Duodenal mucosa (tissue), 2 donors: Measurements from ENCODE around the gene PNMA6F.
"Not testable (repeated sequence)": the region's sequence is repeated elsewhere in the genome, so short reads cannot be mapped to it uniquely, and the experiment has no call there.

Experiments used
- H3K27ac ChIP-seq: one replicate; pipeline ENCODE4 v1.7.0; 2013; ENCODE audit warnings: low read depth, low read length
- H3K27me3 ChIP-seq, 2 donors: one replicate each; pipeline ENCODE4 v1.7.0; 2013; ENCODE audit warnings: low read length in 2 of 2, control low read depth in 1 of 2; ENCODE audit not compliant: insufficient read depth in 2 of 2, control insufficient read depth in 1 of 2
- H3K36me3 ChIP-seq, 2 donors: one replicate each; pipeline ENCODE4 v1.7.0; 2013; ENCODE audit warnings: low read length in 2 of 2, control low read depth in 1 of 2; ENCODE audit not compliant: insufficient read depth in 2 of 2, control insufficient read depth in 1 of 2
- H3K4me1 ChIP-seq, 2 donors: one replicate each; pipeline ENCODE4 v1.7.0; 2013; ENCODE audit warnings: low read length in 2 of 2, control low read depth in 1 of 2; ENCODE audit not compliant: insufficient read depth in 2 of 2, control insufficient read depth in 1 of 2
- H3K4me3 ChIP-seq, 2 donors: one replicate each; pipeline ENCODE4 v1.7.0; 2013; ENCODE audit warnings: low read length in 2 of 2, low read depth in 1 of 2
- H3K9ac ChIP-seq, 2 donors: one replicate each; pipeline ENCODE4 v1.7.0; 2013; ENCODE audit warnings: low read length in 2 of 2, low read depth in 1 of 2
- H3K9me3 ChIP-seq, 2 donors: one replicate each; pipeline ENCODE4 v1.7.0; 2013; ENCODE audit warnings: low read length in 2 of 2, control low read depth in 1 of 2; ENCODE audit not compliant: control insufficient read depth in 1 of 2

PNMA6F gene

DNA sequence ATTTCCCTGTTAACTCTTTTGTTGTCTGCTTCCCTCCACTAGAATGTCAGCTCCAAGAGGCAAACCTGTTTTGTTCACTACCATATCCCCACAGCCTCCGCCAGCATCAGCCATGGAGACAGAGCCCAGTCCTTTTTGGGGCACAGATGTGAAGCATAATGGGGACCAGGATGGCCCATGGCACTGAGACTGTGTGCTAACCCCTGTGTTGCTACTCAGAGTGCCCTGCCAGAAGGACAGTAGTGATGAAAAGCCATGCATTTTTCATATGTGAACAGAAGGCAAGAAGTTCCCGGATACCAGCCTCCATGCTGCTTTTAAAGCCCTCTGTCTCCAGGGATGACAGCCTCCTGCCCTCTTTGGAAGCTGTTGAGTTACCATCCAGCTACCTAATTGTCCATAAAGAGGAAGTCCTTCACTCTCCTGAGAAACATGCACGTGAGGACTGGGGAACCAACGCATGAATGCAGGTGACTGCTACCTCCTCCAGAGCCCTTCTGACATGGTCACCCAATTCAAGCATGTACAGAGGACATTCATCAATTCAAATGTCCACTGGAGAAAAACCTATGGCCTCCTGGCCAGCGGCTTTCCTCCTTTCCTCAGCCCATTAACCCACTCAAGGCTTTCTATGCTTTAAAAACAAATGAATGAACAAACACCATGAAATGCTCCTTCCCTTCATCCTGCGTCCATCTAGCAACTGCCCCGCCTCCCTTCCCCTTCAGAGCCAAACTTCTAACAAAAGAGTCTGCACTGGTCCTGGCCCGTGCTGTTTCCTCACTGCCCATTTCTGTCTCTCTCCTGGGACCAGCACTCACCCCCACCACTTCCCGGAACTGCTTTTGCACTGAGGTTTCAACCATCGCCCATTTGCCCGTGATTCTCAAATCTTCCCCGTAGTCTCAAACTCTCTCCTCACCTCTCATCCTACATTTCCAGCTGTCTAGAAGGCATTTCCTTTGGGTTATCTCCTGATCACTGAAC, 18.0 kb downstream of the PNMA6F start:
- Histone ChIP-seq H3K36me3 (no peaks in the 10 kb centered on the region), H3K9ac (no peak overlapping the region), H3K9me3 (no peaks in the 10 kb centered on the region), H3K27ac (no peak overlapping the region), H3K27me3 (peaks cover 0 to 2% of the 10 kb centered on the region in 2 donors), H3K4me3 (no peak overlapping the region), H3K4me1 (no peaks in the 10 kb centered on the region)

DNA sequence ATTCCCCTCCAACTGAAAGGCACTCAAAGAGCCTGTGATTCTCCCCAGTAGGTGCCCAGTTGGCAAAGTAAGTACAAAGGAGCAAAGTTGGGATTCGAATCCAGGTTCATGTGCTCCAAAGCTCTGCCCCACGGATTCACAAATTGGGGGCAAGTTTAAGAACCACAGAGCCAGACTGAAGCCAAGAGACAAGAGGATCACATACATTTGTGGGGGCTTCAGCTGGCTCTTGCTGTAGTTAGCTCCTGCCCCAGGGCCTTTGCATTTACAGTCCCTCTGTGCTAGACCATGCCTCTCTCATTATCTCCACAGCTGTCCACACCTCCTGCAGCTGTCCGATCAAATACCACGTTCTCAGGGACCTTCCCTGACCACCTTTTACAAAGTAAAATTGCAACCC, 18.8 kb downstream of the PNMA6F start:
- H3K4me3 ChIP-seq = no peak overlapping the region
- no peaks in the 10 kb centered on the region for H3K9me3 ChIP-seq
- no peaks in the 10 kb centered on the region for H3K4me1 ChIP-seq
- H3K9ac ChIP-seq = no peak overlapping the region
- peaks cover 0 to 2% of the 10 kb centered on the region in 2 donors for H3K27me3 ChIP-seq
- H3K36me3 ChIP-seq = no peaks in the 10 kb centered on the region
- no peak overlapping the region for H3K27ac ChIP-seq

DNA sequence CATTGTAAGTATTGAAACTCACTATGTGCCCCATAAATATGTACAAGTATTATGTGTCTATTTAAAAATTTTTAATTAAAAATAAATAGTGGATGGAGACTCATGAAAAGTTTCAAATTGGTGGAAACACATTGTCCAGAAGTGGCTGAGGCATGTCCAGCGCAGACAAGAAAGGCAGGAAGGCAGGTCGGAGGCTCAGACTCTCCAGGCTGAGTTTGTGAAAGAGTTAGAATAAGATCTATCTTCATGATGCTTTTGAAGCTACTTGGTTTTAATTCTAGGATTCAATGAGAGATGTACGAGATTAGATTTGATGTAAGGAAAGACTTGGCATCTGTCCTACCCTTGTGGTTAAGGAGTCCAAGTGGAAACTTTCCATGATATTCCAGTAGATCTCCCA, 19.8 kb downstream of the PNMA6F start:
- H3K9ac ChIP-seq = no peak overlapping the region
- H3K27me3 ChIP-seq = peaks cover 0 to 2% of the 10 kb centered on the region in 2 donors
- H3K4me1 ChIP-seq = no peaks in the 10 kb centered on the region
- H3K9me3 ChIP-seq = no peaks in the 10 kb centered on the region
- no peak overlapping the region for H3K4me3 ChIP-seq
- H3K36me3 ChIP-seq = no peaks in the 10 kb centered on the region
- H3K27ac ChIP-seq = no peak overlapping the region

DNA sequence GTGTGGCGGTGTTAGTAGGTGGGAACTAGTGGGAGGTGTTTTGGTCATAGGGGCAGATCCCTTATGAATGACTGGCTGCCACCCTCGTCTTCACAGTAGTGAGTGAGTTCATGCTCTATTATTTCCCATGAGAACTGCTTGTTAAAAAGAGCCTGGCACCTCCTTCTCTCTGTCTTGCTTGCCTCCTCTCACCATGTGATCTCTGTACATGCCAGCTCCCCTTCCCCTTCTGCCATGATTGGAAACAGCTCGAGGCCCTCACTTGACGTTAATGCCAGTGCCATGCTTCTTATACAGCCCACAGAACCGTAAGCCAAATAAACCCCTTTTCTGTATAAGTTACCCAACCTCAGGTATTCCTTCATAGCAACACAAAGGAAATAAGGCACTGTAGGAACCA, 21.7 kb downstream of the PNMA6F start:
- Histone ChIP-seq H3K9ac (no peak overlapping the region), H3K27ac (no peak overlapping the region), H3K36me3 (no peaks in the 10 kb centered on the region), H3K4me3 (no peak overlapping the region), H3K27me3 (peaks cover 0 to 2% of the 10 kb centered on the region in 2 donors), H3K9me3 (no peaks in the 10 kb centered on the region), H3K4me1 (no peaks in the 10 kb centered on the region)

DNA sequence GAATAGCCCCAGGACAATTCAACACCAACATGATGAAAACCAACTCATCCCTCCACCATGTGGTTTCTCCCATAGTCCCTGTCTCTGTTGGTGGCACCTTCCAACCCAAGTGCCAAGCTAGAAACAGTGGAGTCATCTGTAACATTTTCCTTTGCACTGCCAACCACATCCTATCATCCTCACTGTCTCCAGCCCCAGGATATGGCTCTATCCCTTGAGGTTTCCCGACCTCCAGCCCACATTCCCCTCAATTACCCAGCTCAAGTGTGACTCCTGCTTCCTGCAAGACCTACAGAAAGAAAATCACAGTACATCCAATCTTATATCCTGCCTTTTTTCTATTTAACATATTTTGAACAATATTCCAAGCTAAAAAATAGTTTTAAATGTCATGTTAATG, 24.2 kb downstream of the PNMA6F start:
- Histone ChIP-seq H3K4me1 (no peaks in the 10 kb centered on the region), H3K27me3 (no peaks in the 10 kb centered on the region), H3K27ac (no peak overlapping the region), H3K9ac (no peak overlapping the region), H3K36me3 (no peaks in the 10 kb centered on the region), H3K4me3 (no peak overlapping the region), H3K9me3 (no peaks in the 10 kb centered on the region)

DNA sequence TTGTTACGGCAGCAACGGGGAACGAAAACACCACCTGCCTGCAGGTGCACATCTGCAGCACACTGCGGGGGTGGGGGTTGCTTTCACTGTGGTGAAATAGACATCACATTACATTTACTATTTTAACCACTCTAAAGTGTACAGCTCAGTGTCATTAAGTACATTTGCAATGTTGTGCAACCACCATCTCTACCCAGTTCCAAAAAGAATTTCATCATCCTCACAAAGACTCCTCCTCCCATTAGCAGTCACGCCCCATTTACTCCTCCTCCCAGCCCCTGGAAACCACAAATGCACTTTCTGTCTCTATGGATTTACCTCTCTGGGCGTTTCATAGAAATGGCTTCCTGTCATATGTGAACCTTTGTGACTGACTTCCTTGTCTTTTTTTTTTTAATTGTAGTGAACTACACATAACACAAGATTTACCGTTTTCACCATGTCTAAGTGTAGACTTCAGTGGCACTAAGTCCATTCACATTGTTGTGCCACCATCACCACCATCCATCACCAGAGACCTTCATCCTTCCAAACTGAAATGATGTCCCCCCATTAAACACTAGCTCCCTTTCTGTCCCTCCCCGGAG, 28.0 kb downstream of the PNMA6F start:
- not testable (repeated sequence) for H3K27me3 ChIP-seq, H3K4me1 ChIP-seq, H3K36me3 ChIP-seq, H3K9me3 ChIP-seq, H3K27ac ChIP-seq, H3K4me3 ChIP-seq, H3K9ac ChIP-seq

DNA sequence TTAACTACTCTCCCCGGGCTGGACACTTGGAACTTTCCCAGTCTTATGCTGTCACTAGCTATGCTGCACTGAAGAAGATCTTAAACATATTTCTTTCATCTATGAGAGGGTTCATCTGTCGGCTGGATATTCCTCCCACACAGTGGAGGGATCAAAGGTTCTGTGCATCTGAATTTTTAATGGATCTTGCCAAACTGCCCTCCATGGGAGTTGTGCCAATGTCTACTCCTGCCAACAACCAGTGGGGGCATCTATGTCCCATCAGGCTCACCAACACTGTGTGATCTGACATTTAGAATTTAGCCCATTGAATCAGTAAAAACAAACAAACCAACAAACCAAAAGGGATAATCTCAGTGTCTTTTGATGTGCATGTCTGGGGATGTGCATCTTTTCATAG, 32.8 kb downstream of the PNMA6F start:
- not testable (repeated sequence) for H3K36me3 ChIP-seq, H3K4me3 ChIP-seq, H3K27ac ChIP-seq, H3K4me1 ChIP-seq, H3K9me3 ChIP-seq, H3K9ac ChIP-seq, H3K27me3 ChIP-seq

DNA sequence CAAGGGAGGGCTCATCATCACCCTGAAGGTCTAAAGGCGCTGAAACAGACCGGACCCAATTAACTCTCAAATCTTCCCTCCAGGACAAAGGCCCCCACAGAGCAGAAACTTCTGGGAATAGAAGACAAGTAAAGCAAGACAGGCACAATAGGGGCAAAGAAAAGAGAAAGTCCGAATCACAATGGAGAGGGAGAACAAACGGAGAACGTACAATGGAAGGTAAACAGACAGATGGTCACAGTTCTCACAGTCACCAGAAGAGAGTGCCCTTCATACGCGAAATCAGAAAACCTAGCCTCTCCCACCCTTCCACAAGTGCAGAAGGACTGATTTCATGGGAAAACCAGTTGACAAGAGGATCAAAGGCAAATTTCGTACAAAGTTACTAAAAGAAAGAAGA, 35.9 kb downstream of the PNMA6F start:
- not testable (repeated sequence) for H3K9me3 ChIP-seq, H3K9ac ChIP-seq, H3K36me3 ChIP-seq

DNA sequence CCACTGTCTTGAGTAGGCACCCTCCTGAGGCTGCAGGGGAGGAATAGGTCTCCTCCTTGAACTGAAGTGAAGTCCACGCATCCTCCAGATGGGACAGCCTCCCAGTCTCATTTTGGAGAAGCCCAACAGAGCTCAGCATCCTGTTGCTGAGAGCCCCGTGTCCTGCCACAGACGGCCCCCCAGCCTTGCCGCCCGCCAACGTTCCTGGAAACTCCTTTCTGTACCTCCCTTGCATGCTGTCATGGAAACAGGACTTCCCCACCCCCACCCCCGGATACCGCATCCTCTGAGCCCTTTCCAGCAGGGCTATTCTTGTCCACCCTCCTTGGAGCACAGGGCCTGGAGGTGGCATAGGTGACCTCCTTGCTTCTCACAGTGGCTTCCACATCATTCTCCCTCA, 37.6 kb downstream of the PNMA6F start:
- H3K27ac ChIP-seq, H3K27me3 ChIP-seq, H3K36me3 ChIP-seq, H3K9ac ChIP-seq, H3K4me3 ChIP-seq, H3K4me1 ChIP-seq, H3K9me3 ChIP-seq: not testable (repeated sequence)

More for the DNA sequence above, 35.9 kb downstream of the PNMA6F start:
- not testable (repeated sequence) for H3K4me1 ChIP-seq, H3K27me3 ChIP-seq, H3K4me3 ChIP-seq, H3K27ac ChIP-seq

DNA sequence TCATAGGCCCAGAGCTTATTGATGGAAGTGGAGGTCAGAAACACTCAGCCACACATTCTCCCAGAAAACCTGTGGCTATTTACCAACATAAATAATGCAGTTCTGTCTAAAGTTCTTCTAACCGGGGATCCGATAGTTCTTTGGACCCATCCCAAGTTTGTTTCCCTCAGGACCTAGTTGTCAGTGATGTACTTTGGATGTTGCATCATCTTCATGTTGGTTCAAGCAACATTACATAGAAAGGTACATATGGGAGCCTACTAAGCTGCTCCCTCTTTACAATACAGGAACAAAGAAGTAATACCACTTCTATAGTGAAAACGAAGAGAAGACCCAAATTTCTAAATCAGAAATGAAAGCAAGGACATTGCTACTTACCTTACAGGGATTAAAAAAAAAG, 39.8 kb downstream of the PNMA6F start:
- not testable (repeated sequence) for H3K36me3 ChIP-seq, H3K9ac ChIP-seq, H3K27me3 ChIP-seq, H3K9me3 ChIP-seq, H3K4me3 ChIP-seq, H3K27ac ChIP-seq, H3K4me1 ChIP-seq
